Uterus (tissue), 4 donors: ENCODE measurements around the gene GABARAP. TPM values are rescaled to one million over a fixed set of nuclear protein-coding genes. Genes with fewer than 3 reads are reported as not detected.

Source experiments
- DNase-seq, 2 donors: peaks; one replicate each; pipeline ENCODE4 v3.0.0-alpha.2; 2019 to 2020
- H3K27ac ChIP-seq, 2 donors: fragments of 200-600 bp; sonication (generic); 1 replicate in 1 of 2; 2 replicates in 1 of 2; pipeline ENCODE4 v1.5.1; 2016 to 2018
- H3K27me3 ChIP-seq, 2 donors: fragments of 200-600 bp; sonication (generic); one replicate each; pipeline ENCODE4 v1.5.1; 2018 to 2019; ENCODE audit warnings: control low read depth in 1 of 2
- H3K36me3 ChIP-seq, 2 donors: fragments of 200-600 bp; sonication (generic); one replicate each; pipeline ENCODE4 v1.5.1; 2019; ENCODE audit warnings: control low read depth in 1 of 2
- H3K4me1 ChIP-seq, 2 donors: fragments of 200-600 bp; sonication (generic); one replicate each; pipeline ENCODE4 v1.5.1; 2018 to 2019; ENCODE audit warnings: control low read depth in 1 of 2
- H3K4me3 ChIP-seq, 2 donors: fragments of 200-600 bp; sonication (generic); 1 replicate in 1 of 2; 2 replicates in 1 of 2; pipeline ENCODE4 v1.5.1; 2018 to 2019; ENCODE audit warnings: mild to moderate bottlenecking in 1 of 2
- H3K9me3 ChIP-seq, 2 donors: fragments of 200-600 bp; sonication (generic); one replicate each; pipeline ENCODE4 v1.5.1; 2019; ENCODE audit warnings: control low read depth in 1 of 2
- POLR2A ChIP-seq, 2 donors: fragments of 450-650 bp; IDR thresholded peaks; one replicate each; pipeline ENCODE4 v1.6.1; 2016; ENCODE audit warnings: antibody characterized with exemption in 2 of 2, mild to moderate bottlenecking in 1 of 2, moderate library complexity in 1 of 2
- intact Hi-C: fragments of 100-400 bp; cut with DNase I; formaldehyde crosslinking; loops from one replicate; pipeline ENCODE4 v1.15.1; 2023; ENCODE audit warnings: low total_unique reads
- total RNA-seq, 4 donors: library from RNA; depleted of rRNA in 3 of 4; stranded (reverse); fragments of >200 nt in 3 of 4; gene quantifications; one replicate each; pipeline versions ENCODE4 v1.1.0 to v1.2.4, GENCODE V29; 2014 to 2023
- TF ChIP-seq, protein P1 (sequence below), 4 experiments: fragments of 200-600 bp in 2 of 4; fragments of 450-650 bp in 2 of 4; sonication (generic) in 2 of 4; IDR thresholded peaks; one replicate each; pipeline ENCODE4 v1.5.1; 2016 to 2019; ENCODE audit warnings: antibody characterized with exemption in 4 of 4, mild to moderate bottlenecking in 2 of 4, moderate library complexity in 1 of 4
- donor health status: DM: yes; HTN: yes; CAD: no.

Gene GABARAP
- total RNA-seq, 4 donors from 2014 or later = 220 to 467 (median 366) TPM

DNA sequence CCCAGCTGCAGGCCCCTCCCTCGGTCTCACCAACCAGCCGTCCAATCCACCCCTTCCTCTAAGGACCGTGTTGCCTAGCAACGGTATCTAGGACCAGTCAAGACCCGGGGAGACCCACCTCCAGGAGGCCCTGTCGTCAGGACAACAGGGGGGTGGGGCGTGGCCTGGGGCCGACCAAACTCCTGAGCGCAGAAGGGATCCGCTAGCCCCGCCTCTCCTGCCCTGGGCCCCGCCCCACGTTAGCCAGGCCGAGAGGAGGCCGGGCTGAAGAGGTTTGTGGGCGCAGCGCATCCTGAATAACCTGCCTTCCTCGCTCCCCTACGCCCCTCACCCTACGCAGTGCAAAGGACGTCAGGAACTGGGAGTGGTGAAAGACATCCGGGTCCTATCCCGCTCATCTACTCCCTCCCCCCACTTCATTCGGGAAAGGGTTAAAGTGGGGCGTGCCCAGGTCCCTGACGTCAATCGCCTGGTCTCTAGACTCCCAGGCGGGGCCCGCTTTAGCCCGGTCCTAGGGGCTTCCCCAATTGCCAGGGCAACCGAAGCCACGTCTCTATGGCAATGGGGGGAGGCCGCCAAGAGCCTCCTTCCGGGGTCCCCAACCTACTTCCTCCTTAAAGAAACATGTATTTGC lies 37.3 kb downstream of the GABARAP start:
- Histone ChIP-seq H3K27ac (peak overlapping the region; percentile 80 to 84), H3K27me3 (no peaks in the 10 kb centered on the region), H3K9me3 (no peaks in the 10 kb centered on the region), H3K4me3 (peak overlapping the region; percentile 42 to 54), H3K36me3 (no peaks in the 10 kb centered on the region), H3K4me1 (peaks cover 0 to 12% of the 10 kb centered on the region in 2 donors)
- DNase-seq = peak; percentile 90 to 92
- intact Hi-C loops = no loop called here
- peak in 1 of 2 donors; percentile 56 for TF ChIP-seq POLR2A (IDR thresholded peaks at IDR 0.05)
- TF ChIP-seq, protein P1, sequence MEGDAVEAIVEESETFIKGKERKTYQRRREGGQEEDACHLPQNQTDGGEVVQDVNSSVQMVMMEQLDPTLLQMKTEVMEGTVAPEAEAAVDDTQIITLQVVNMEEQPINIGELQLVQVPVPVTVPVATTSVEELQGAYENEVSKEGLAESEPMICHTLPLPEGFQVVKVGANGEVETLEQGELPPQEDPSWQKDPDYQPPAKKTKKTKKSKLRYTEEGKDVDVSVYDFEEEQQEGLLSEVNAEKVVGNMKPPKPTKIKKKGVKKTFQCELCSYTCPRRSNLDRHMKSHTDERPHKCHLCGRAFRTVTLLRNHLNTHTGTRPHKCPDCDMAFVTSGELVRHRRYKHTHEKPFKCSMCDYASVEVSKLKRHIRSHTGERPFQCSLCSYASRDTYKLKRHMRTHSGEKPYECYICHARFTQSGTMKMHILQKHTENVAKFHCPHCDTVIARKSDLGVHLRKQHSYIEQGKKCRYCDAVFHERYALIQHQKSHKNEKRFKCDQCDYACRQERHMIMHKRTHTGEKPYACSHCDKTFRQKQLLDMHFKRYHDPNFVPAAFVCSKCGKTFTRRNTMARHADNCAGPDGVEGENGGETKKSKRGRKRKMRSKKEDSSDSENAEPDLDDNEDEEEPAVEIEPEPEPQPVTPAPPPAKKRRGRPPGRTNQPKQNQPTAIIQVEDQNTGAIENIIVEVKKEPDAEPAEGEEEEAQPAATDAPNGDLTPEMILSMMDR (IDR thresholded peaks at IDR 0.05) = no peak

DNA sequence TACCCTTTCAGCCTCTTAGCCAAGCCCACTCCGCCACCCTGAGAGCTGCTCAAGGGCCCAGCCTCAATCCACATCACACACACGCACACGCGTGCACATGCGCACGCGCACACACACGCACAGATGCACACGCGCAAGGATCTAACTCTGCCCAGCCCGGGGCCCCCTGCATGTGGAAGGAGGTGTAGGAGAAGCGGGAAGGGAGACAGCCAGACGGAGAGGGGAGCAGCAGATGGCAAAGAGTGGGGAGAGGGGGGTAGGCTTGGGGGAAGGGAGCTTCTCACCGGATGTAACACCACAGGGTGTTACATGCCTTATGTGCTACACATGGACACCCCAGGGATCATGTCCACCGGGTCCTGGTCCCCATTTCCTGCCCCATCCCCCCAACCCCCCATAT lies 37.9 kb downstream of the GABARAP start:
- Histone ChIP-seq H3K9me3 (no peaks in the 10 kb centered on the region), H3K36me3 (no peaks in the 10 kb centered on the region), H3K27me3 (no peaks in the 10 kb centered on the region), H3K4me3 (peak overlapping the region; percentile 42 to 54), H3K27ac (peak overlapping the region; percentile 80 to 84), H3K4me1 (peaks cover 0 to 12% of the 10 kb centered on the region in 2 donors)
- TF ChIP-seq, protein P1 (IDR thresholded peaks at IDR 0.05) = no peak
- no peak for TF ChIP-seq POLR2A (IDR thresholded peaks at IDR 0.05)
- intact Hi-C loops = no loop called here
- peak in 1 of 2 donors; percentile 35 for DNase-seq

DNA sequence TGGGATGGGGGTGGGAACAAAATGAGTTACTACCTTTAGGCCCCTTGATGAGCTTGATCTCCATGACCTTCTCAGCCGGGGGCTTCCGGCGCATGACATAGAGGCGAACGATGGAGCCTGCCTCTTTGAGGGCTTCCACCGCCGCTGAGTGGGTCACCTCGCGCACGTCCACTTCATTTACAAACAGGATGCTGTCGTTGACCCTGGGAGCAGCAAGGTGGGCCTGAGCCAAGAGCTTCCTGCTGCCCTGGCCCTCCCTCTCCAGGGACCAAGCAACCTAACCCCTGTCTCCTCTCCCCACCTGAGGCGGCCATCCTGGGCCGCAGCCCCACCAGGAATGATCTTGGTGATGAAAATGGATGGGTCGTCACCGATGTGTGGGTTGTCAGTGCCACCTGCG lies 38.9 kb downstream of the GABARAP start:
- Histone ChIP-seq H3K4me3 (no peak overlapping the region), H3K9me3 (no peaks in the 10 kb centered on the region), H3K36me3 (no peaks in the 10 kb centered on the region), H3K4me1 (peaks cover 0 to 12% of the 10 kb centered on the region in 2 donors), H3K27me3 (no peaks in the 10 kb centered on the region), H3K27ac (no peak overlapping the region)
- peak; percentile 20 to 25 for DNase-seq
- TF ChIP-seq, protein P1 (IDR thresholded peaks at IDR 0.05) = no peak
- TF ChIP-seq POLR2A (IDR thresholded peaks at IDR 0.05) = no peak
- intact Hi-C loops = no loop called here

DNA sequence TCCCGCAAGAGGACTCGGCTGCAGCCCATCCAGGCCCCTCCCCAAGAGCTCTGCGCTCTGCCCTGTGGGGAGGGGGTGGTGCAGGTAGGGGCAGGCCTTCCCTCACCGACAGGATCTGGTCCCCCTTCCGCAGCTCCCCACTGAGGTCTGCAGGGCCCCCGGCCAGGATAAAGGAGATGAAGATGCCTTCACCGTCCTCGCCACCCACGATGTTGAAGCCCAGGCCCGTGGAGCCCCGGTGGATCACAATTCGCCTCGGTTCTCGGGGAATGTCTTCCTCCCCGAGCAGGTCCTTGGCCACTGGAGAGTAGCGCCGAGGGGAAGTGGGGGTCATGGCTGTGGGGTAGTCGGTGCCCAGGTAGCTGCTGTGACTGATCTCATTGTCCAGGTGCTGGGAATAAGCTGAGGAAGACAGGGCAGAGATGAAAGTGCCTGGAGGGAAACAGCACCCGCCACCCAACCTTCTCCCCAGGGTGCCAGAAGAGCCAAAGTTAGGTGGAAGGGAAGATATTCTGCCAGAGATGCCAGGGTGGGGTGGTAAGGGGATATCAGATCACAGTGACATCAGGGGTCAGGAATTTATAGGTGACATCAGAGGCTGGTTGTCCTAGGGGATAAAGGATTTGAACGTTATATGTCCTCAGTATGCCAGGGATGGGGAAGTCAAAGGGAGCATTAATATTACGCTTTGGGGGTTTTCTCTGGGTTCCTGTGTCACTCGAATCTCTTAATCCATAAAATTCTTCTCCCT lies 45.4 kb downstream of the GABARAP start:
- H3K36me3 ChIP-seq = no peaks in the 10 kb centered on the region
- H3K9me3 ChIP-seq = no peaks in the 10 kb centered on the region
- no peak overlapping the region for H3K4me3 ChIP-seq
- DNase-seq = no peak
- no peaks in the 10 kb centered on the region for H3K4me1 ChIP-seq
- H3K27me3 ChIP-seq = no peaks in the 10 kb centered on the region
- TF ChIP-seq, protein P1 (IDR thresholded peaks at IDR 0.05) = no peak
- no peak for TF ChIP-seq POLR2A (IDR thresholded peaks at IDR 0.05)
- H3K27ac ChIP-seq = no peak overlapping the region
- intact Hi-C loops = no loop called here

DNA sequence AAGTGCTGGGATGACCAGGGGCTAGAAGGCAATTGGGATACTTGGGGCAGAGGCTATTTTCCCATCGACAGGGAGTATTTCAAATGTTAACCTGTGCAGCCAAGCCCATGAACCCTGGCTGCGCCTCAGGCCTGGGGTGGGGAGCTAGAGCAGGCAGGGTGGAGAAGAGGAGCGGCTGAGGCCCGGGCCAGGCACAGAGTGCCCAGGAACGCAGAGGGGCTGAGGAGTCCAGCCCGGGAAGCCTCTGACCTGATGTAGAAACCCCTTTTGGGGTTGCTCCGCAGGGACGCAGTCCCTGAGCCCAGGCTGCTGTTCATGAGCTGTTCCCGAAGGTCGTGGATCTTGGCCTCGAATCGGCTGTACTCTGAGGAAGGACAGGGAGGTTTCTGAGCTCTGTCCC lies 46.3 kb downstream of the GABARAP start:
- H3K4me1 ChIP-seq = no peaks in the 10 kb centered on the region
- no peak overlapping the region for H3K27ac ChIP-seq
- DNase-seq = no peak
- H3K4me3 ChIP-seq = no peak overlapping the region
- intact Hi-C loops = no loop called here
- TF ChIP-seq, protein P1 (IDR thresholded peaks at IDR 0.05) = no peak
- no peak for TF ChIP-seq POLR2A (IDR thresholded peaks at IDR 0.05)
- no peaks in the 10 kb centered on the region for H3K36me3 ChIP-seq
- no peaks in the 10 kb centered on the region for H3K9me3 ChIP-seq
- no peaks in the 10 kb centered on the region for H3K27me3 ChIP-seq
